Activated CD8-positive, alpha-beta memory T cell treated with anti-CD3 and anti-CD28 coated beads for 1 hour (primary cell): Measurements from ENCODE around the gene SOX5.

ENCODE experiments used
- DNase-seq, 2 donors: peaks; one replicate each; pipeline ENCODE4 v3.0.0-alpha.2; 2020; ENCODE audit warnings: low read depth in 1 of 2; ENCODE audit errors: extremely low read depth in 1 of 2

Gene SOX5

GRCh38 chr12:23703051-23703450 lies 246.4 kb downstream of the SOX5 start:
- no peak for DNase-seq

- DNase-seq: no peak
These were observed 250.4 kb downstream of the SOX5 start for GRCh38 chr12:23699031-23699430.

- no peak for DNase-seq
These were observed 254.6 kb downstream of the SOX5 start for GRCh38 chr12:23694920-23695319.

GRCh38 chr12:23694307-23694706 lies 255.2 kb downstream of the SOX5 start:
- no peak for DNase-seq

- no peak for DNase-seq
These were observed 261.5 kb downstream of the SOX5 start for GRCh38 chr12:23687947-23688346.

GRCh38 chr12:23686095-23686494 lies 263.4 kb downstream of the SOX5 start:
- no peak for DNase-seq

GRCh38 chr12:23684121-23684520 lies 265.3 kb downstream of the SOX5 start:
- no peak for DNase-seq

GRCh38 chr12:23681237-23681636 lies 268.2 kb downstream of the SOX5 start:
- DNase-seq: no peak

- DNase-seq: no peak
These were observed 275.4 kb downstream of the SOX5 start for GRCh38 chr12:23674064-23674463.

- no peak for DNase-seq
These were observed 277.6 kb downstream of the SOX5 start for GRCh38 chr12:23671881-23672280.

GRCh38 chr12:23670684-23671083 lies 278.8 kb downstream of the SOX5 start:
- no peak for DNase-seq

- DNase-seq: no peak
These were observed 279.8 kb downstream of the SOX5 start for GRCh38 chr12:23669691-23670090.

GRCh38 chr12:23666866-23667265 lies 282.6 kb downstream of the SOX5 start:
- no peak for DNase-seq

- DNase-seq: no peak
These were observed 286.5 kb downstream of the SOX5 start for GRCh38 chr12:23662966-23663365.

- no peak for DNase-seq
These were observed 290.3 kb downstream of the SOX5 start for GRCh38 chr12:23659131-23659530.

- no peak for DNase-seq
These were observed 291.9 kb downstream of the SOX5 start for GRCh38 chr12:23657598-23657997.

- no peak for DNase-seq
These were observed 293.6 kb downstream of the SOX5 start for GRCh38 chr12:23655884-23656283.

GRCh38 chr12:23655112-23655511 lies 294.4 kb downstream of the SOX5 start:
- no peak for DNase-seq

GRCh38 chr12:23648546-23648945 lies 300.9 kb downstream of the SOX5 start:
- DNase-seq: no peak

GRCh38 chr12:23640754-23641153 lies 308.7 kb downstream of the SOX5 start:
- no peak for DNase-seq

GRCh38 chr12:23634344-23634743 lies 315.1 kb downstream of the SOX5 start:
- no peak for DNase-seq

- no peak for DNase-seq
These were observed 317.6 kb downstream of the SOX5 start for GRCh38 chr12:23631786-23632377.

- DNase-seq: no peak
These were observed 318.9 kb downstream of the SOX5 start for GRCh38 chr12:23630524-23630923.
